ENCODE data around the gene SAMM50.

GRCh38 chr22:44019416-44019815, 64.2 kb downstream of the SAMM50 start:
- TF ChIP-seq EZH2 (IDR thresholded peaks at IDR 0.05; ENCODE audit: insufficient read depth, poor library complexity, severe bottlenecking) (no peak), EZH2phosphoT487 (IDR thresholded peaks at IDR 0.05; ENCODE audit: insufficient read depth, low read depth) (no peak)

Measured in GM23248 (cell line).